ENCODE data around the gene PGLYRP3. TPM values are rescaled to one million over a fixed set of nuclear protein-coding genes. Genes with fewer than 3 reads are reported as not detected.

PGLYRP3 gene
- total and polyA plus RNA-seq, 2 donors (not counting 3 experiments of a cell fraction or from before 2014, with no cell fraction given) = not detected

DNA sequence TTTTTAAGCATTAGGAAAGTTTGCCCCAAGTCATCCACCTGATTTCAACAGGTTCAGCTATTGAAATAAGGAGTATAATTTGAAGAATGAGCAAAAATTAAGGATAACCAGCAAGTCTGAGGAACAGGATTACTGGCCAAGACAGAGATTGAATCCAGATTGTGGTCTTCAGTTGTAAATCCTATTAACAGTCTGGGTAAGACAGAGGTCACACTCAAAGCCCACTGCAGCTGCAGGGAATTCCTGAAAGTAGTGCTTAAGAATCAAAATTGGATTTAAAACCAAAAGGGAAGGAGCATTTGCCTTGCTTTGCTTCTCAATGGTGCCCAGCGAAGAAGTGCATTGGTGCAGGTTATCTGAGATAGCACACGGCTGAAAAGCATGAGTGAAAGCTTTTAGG, 59.7 kb downstream of the PGLYRP3 start:
- Histone ChIP-seq H3K9ac (replicated peaks; ENCODE audit: extremely low read depth, insufficient read depth, low read length) (no peak overlapping the region), H3K27ac (ENCODE audit: insufficient read depth, low read depth, low read length) (no peak overlapping the region), H3K4me1 (ENCODE audit: control insufficient read depth, extremely low read depth, insufficient read depth, low read length) (no peaks in the 10 kb centered on the region), H4K20me1 (replicated peaks; ENCODE audit: control insufficient read depth, extremely low read depth, insufficient read depth, low read length) (no peaks in the 10 kb centered on the region), H2AFZ (ENCODE audit: low read depth, low read length) (no peak overlapping the region), H3K9me1 (replicated peaks; ENCODE audit: control insufficient read depth, extremely low read depth, insufficient read depth, low read length) (no peaks in the 10 kb centered on the region), H3K27me3 (ENCODE audit: control insufficient read depth in 2 of 2, insufficient read depth in 2 of 2, low read length in 2 of 2) (no peaks in the 10 kb centered on the region), H3K36me3 (ENCODE audit: control insufficient read depth in 2 of 2, extremely low read depth in 1 of 2, insufficient read depth in 2 of 2, low read length in 2 of 2) (no peaks in the 10 kb centered on the region), H3K79me2 (ENCODE audit: control insufficient read depth, insufficient read depth, low read length) (no peaks in the 10 kb centered on the region), H3K4me3 (replicated peaks in 1 of 3; ENCODE audit: insufficient read depth in 1 of 3, low read depth in 1 of 3, low read length in 3 of 3) (no peak overlapping the region), H3K4me2 (ENCODE audit: insufficient read depth, low read length) (no peak overlapping the region), H3K9me3 (replicated peaks; ENCODE audit: control insufficient read depth, insufficient read depth, low read length) (no peaks in the 10 kb centered on the region)
- TF ChIP-seq JUN (IDR thresholded peaks at IDR 0.05; ENCODE audit: borderline replicate concordance, insufficient read depth, insufficient read length, low read depth) = no peak
- TF ChIP-seq EZH2 (IDR thresholded peaks at IDR 0.05; ENCODE audit: borderline replicate concordance, low read depth, low read length, severe bottlenecking) = no peak
- no peak for TF ChIP-seq POLR2AphosphoS5 (IDR thresholded peaks at IDR 0.05; ENCODE audit: insufficient read depth, low read depth, low read length)
- TF ChIP-seq, protein P1, sequence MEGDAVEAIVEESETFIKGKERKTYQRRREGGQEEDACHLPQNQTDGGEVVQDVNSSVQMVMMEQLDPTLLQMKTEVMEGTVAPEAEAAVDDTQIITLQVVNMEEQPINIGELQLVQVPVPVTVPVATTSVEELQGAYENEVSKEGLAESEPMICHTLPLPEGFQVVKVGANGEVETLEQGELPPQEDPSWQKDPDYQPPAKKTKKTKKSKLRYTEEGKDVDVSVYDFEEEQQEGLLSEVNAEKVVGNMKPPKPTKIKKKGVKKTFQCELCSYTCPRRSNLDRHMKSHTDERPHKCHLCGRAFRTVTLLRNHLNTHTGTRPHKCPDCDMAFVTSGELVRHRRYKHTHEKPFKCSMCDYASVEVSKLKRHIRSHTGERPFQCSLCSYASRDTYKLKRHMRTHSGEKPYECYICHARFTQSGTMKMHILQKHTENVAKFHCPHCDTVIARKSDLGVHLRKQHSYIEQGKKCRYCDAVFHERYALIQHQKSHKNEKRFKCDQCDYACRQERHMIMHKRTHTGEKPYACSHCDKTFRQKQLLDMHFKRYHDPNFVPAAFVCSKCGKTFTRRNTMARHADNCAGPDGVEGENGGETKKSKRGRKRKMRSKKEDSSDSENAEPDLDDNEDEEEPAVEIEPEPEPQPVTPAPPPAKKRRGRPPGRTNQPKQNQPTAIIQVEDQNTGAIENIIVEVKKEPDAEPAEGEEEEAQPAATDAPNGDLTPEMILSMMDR (IDR thresholded peaks at IDR 0.05; ENCODE audit: extremely low read depth in 1 of 2, insufficient read depth in 1 of 2, low read depth in 1 of 2, low read length in 2 of 2) = no peak
- TF ChIP-seq MYC (IDR thresholded peaks at IDR 0.05; ENCODE audit: low read depth, low read length) = no peak
- TF ChIP-seq FOS (IDR thresholded peaks at IDR 0.05; ENCODE audit: borderline replicate concordance, insufficient read depth, low read length) = no peak
- TF ChIP-seq, protein P2, sequence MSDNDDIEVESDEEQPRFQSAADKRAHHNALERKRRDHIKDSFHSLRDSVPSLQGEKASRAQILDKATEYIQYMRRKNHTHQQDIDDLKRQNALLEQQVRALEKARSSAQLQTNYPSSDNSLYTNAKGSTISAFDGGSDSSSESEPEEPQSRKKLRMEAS (IDR thresholded peaks at IDR 0.05; ENCODE audit: insufficient read depth, insufficient read length) = no peak
- TF ChIP-seq POLR2A (IDR thresholded peaks at IDR 0.05; ENCODE audit: low read depth, low read length) = no peak
- TF ChIP-seq GATA2 (IDR thresholded peaks at IDR 0.05; ENCODE audit: insufficient read depth, insufficient read length, low read depth, low read length) = no peak
- DNase-seq (ENCODE audit: low read depth, low spot score) (no peak), FAIRE-seq (no peak)
- dilution Hi-C loops (cut with MboI; ENCODE audit: extremely low pct_ligation_motif_present, low sequenced_read_pairs) (no loop called here), intact Hi-C loops (cut with micrococcal nuclease) (no loop called here)
- no TSS peak for BruUV-seq (replicated peaks)
- POLR2A ChIA-PET = no interaction called here
- CTCF ChIA-PET = no interaction called here
